GM19467 (cell line): ENCODE measurements around the gene ZNF354B.
"Not testable (repeated sequence)": the region's sequence is repeated elsewhere in the genome, so short reads cannot be mapped to it uniquely, and the experiment has no call there.

ENCODE experiments used
- ATAC-seq: cut with Tn5 transposase; IDR thresholded peaks from one replicate; pipeline ENCODE4 v1.9.1; 2021; ENCODE audit warnings: mild to moderate bottlenecking, moderate library complexity; ENCODE audit not compliant: unreplicated experiment

ZNF354B gene

GRCh38 chr5:178883115-178883694 is 23.5 kb downstream of the ZNF354B start:
- not testable (repeated sequence) for ATAC-seq

GRCh38 chr5:178883815-178884430 is 24.2 kb downstream of the ZNF354B start:
- ATAC-seq, result no peak

GRCh38 chr5:178895615-178896571 is 36.1 kb downstream of the ZNF354B start, which contains the start of gene ZFP2:
ZFP2 (plus strand) TSS chr5:178895913; CDS start chr5:178931314, 35,401 bp downstream.
- ATAC-seq, result no peak

DNA sequence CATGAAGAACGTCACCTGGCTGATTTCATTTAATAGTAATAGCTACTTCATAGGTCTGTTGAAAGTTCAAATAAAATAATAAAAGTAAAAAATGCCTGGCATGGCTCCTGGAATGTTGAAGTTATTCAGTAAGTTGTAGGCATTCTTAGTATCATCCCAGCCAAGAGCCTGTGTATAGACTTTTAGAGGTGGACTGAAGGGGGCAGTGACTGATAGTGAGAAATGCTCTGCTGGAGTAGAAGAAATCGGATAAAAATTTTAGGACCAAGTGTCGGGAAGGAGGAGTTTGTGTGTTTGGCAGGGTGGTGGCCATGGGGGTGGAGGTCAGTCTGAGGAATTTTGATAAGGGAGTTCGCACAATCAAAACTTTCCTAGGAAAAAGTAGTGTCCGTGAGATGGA is 39.5 kb downstream of the ZNF354B start:
- ATAC-seq, result no peak

- ATAC-seq, result no peak
Observed at GRCh38 chr5:178902849-178903248, 43.1 kb downstream of the ZNF354B start.

GRCh38 chr5:178931846-178932760 is 72.3 kb downstream of the ZNF354B start:
- no peak for ATAC-seq
